Hematopoietic multipotent progenitor cell treated with erythropoietin and hydrocortisone succinate and interleukin-3 and kit ligand, for 4 days (in vitro differentiated cells): ENCODE data around the gene LPAR5.
"Not testable (repeated sequence)": the region's sequence is repeated elsewhere in the genome, so short reads cannot be mapped to it uniquely, and the experiment has no call there.

Experiments used
- DNase-seq: peaks from one replicate; pipeline ENCODE4 v3.0.0-alpha.2; 2015

The LPAR5 gene

DNA sequence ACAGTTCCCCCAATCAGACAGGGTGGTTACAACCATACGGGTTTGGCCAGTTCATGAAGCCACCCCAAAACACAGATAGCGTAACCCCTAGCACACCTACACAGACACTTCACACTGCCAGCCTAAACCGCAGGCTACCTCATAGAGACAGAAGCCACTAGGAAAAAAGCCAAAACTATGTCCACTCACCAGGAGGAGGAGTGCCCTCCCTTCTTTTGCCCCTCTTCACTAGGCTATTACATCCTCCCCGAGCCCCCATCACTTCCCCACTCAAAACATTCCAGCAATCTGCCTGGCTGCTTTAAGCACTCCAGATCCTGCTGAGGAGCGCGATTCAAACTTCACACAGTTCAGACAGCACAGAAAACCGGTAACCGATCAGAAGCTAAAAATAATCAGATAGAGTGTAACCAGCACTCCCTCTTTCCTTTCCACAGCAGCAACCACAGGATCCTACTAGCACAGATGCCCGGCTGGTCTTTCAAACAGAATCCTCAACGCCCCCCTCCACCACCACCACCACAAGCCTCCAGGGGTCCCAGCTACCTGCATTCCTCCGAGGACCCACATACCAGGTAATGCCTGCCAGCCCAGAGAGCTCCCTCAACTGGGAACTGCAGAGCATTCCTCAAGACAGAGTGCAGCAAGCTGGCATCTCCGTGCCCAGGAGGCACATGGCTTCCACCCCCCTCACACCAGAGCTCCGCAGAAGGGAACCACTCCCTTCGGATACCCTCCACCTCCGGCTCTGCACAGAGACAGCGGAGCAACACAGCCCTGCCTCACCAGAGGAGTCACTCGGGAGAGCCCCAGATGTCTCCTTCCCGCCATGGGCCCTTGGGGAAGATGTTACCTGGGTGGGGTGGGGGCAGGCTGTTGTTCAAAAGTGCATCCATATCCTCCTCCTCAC is 30.1 kb downstream of the LPAR5 start:
- DNase-seq: peak; percentile 68

DNA sequence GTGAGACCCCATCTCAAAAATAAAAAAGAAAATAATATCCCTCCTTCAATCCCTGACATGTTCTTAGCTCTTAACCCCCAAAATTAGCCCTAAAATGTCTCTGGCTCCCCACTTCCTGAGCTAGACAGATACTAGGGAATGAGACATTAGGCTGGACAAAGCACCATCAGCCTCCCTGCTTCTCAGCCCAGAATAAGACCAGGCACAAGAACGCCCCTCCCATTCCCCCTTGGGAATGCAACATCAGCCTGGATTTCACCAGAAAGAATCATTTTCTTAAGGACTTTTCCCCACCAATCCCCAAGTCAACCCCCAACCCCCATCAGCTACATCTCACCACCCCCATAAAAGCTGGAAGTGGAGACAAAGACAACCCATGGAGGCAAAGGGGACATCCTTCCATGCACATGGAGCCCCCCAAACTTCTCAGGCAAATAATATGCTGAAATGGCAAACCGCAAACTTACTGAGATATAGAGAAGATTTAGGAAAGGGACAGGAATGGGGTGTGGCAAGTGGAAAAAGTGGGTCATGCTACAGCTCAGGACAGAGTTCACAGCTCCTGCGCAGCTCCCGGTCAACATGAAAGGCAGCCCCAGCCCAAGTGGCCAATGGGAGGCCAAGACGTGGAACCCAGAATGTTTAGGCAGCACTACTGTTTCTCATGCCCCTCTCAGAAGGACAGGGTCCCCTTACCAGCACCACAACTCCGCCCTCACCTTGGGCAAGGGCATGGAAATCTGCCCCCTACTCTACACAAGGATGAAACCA is 31.3 kb downstream of the LPAR5 start:
- no peak for DNase-seq

DNA sequence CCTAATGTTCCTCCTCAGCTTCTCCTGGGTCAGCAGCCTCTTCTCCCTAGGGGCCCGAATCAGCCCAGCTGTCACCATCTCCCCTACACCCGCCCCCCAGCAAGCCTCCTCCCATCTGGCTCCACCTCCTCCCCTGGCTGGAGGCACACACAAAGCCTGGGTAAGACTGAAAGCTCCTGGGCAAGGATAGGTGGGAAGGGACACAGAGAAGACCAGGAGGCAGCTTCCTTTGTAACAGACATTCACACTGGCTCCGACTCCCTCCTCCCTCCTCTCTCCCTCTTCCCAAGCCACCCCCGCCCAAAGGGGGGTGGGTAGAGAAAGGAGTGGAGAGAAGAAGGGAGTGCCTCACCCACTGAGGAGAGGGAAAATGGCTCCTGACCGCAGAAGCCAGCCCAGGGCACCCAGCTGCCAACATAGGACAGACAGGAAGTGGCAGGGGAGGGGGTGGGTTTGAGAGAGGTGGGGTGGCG is 32.6 kb downstream of the LPAR5 start:
- peak; percentile 67 for DNase-seq

DNA sequence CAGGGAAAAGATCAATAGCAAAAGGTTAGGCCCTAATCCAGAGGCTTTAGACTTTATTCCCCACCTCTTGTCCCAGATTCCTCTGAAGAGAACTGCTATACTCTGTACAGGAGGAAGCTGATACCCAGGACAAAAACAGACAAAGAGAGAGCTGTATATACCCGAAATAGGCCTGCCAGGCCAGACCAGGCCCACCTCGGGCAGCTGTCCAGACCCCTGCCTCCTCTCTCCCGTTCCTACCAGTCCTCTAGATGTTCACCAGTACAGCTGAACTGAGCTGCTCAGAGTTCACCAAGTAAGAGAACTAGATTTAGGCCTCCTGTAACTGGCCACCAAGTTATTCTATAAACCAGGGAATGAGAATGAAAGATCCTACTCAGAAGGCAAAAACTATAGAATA is 33.2 kb downstream of the LPAR5 start:
- DNase-seq: no peak

DNA sequence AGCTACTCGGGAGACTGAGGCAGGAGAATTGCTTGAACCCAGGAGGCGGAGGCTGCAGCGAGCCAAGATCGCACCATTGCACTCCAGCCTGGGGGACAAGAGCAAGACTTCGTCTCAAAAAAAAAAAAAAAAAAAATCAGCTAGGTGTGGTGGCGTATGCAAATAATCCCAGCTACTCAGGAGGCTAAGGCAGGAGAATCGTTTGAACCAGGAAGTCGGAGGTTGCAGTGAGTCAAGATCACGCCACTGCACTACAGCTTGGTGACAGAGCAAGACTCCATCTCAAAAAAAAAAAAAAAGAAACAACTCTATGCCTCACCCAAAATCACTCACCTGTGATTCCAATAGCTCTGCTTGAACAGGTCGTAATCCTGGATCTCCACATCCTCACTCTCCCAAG is 40.1 kb downstream of the LPAR5 start:
- not testable (repeated sequence) for DNase-seq

DNA sequence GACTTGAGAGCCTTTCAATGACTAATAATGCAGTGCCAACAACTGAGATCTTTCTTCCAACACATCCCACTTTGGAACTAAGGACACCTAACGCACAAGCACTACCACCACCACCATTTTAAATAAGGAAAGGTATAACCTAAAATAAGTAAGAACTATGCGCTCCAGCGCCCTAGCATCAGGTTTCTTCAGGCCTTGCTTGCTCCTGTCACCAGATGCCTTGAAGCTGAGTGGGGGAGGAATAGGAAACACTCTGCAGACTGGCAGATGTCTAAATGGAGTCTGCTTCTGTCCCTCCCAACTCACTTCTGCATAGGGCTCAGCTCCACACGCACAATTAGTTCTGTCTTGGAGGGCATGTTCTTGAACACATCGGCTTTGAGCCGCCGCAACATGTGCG is 43.7 kb downstream of the LPAR5 start:
- no peak for DNase-seq

DNA sequence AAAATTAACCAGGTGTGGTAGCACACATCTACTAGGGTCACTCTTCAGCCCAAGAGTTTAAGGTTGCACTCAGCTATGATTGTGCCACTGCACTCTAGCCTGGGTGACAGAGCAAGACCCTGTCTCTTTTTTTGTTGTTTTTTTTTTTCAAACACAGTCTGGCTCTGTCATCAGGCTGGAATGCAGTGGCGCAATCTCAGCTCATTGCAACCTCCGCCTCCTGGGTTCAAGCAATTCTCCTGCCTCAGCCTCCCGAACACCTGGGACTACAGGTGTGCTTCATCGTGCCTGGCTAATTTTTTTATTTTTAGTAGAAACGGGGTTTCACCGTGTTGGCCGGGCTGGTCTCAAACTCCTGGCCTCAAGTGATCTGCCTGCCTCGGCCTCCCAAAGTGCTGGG is 49.2 kb downstream of the LPAR5 start:
- not testable (repeated sequence) for DNase-seq

DNA sequence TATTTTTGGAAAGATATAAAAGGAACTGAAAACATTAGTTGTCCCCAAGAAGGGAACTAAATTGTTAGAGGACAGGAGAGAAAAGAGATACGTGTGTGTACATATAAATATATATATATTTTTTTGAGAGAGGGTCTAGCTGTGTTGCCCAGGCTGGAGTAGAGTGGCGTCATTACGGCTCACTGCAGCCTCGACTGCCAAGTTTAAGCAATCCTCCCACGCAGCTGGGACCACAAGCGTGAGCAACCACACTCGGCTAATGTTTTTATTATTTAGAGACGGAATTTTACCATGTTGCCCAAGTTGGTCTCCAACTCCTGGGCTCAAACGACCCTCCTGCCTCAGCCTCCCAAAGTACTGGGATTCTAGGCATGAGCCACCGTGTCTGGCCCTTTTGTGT is 51.5 kb downstream of the LPAR5 start:
- no peak for DNase-seq

DNA sequence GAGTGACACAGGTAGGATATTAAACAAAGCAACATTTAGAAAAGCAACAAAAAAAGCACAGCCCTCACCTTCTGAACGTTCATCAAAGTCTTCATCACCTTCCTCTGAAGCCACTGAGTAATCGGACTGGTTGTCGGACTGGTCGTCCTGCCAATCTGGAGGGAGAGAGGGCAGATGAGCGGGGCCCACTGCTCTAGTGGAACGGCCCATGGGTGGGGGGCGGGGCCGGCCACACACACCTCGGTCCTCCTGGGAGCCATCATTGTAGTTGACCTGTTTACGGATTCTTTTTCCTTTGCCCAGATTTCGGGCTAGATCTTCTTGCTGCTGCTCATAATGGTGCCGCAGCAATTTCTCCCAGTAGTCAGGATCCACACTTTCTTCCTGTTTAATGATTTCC is 52.8 kb downstream of the LPAR5 start:
- DNase-seq: no peak

DNA sequence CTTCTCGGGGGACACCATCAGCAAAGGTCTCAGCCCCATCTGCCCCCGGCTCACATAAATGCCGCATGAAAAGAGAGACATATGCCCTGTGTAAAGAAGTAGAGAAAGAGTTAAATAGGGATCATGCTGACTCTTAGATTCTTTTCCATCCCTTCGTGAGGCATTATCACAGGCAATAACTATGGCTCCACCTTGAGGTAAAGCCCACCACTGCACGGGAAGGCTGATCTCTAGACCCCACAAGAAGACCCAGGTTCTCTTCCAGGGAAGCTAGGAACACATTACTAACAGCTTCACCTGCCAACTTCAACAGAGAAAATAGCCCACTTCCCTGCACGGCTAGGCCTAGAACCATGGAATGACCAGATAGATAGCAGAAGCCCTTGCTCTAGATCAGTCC is 53.6 kb downstream of the LPAR5 start:
- DNase-seq: peak; percentile 39

DNA sequence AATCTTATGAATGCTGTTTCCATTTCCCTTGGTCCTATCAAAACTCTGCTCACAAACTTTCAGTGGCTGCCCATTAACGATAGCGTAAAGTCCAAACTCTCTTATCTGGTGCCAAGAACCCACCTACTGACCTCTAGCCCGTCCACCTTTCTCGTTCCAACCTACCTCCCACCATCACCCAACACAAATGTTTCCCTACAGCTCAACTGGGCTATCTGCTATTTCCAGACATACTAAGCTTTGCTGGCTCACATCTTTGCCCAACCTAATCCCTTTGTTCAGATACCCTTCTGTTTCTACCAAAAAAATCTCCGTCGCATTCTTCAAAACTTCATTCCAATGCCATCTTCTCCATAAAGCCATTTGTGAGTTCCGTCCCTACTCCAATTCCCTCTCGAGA is 60.1 kb downstream of the LPAR5 start:
- no peak for DNase-seq

DNA sequence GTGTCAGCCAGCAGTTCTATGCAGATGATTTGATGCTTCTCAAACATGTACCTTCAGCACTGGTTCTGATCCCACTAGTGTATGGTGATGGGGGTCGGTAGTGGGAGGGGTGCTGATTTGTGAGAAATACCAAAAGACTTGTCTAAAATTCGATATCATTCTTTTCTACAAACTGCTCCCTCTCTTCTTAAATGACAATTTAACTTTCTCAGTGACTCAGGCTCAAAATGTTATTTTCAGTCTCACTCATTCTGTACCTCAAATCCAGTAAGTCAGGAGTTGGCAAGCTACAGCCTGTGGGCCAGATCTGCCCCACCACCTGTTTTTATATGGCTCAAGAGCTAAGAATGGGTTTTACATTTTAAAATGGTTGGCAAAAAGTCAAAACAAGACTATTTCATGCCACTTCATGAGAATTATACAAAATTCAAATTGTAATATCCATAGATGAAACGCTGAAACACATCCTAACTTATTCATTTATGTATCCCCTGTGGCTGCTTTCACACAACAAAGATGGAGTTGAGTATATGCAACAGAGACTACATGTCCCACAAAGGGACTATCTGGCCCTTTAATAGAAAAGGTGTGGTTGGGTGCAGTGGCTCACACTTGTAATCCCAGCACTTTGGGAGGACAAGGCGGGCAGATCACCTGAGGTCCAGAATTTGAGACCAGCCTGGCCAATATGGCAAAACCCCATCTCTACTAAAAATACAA is 61.0 kb downstream of the LPAR5 start:
- no peak for DNase-seq

DNA sequence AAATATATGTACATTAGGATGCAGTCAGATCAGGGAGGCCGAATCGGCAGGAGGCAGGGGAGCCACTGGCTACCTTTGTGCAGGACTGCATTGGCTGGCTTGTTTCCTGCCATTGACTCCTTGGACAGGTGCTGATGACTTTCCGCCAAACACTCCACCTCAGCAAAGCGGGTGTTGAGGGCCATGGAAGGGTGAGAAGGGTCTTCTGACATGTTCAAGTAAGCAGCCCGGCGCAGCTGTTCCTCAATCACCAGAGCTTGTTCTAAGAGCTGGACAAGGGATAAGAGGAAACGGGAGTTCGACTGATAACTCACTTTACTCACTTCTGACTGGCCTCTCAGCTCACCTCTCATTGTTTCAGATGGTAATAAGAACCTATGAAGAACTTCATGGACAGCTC is 62.8 kb downstream of the LPAR5 start:
- no peak for DNase-seq

DNA sequence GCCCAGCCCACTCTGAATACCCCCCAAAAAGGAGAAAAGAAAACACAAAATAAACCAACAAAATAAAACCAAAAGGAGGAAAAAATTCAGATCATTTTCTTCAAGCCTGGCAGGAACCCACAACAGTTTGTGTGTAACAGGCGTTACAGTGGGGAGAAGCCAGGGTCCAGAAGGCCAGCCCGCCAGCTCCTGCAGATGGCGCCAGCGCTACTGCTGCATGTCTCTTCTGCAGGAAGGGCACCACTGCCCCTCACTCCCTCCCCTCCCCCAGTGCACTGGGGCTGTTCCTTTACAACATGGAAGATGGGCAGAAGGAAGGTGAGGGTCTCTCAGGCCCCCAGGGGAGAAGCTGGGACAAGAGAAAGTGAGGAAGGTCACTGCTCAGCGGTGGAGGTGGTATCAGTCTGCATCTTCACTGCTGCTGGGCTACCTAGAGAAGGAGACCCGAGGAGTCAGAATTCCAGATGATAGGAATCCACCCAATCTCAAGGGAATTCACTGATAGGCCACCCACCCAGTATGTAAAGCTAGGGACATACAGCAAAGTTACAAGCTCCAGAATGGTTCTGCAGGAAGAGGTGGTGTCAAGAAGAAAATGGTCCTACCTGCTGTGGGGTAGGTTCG is 65.4 kb downstream of the LPAR5 start:
- peak; percentile 82 for DNase-seq

DNA sequence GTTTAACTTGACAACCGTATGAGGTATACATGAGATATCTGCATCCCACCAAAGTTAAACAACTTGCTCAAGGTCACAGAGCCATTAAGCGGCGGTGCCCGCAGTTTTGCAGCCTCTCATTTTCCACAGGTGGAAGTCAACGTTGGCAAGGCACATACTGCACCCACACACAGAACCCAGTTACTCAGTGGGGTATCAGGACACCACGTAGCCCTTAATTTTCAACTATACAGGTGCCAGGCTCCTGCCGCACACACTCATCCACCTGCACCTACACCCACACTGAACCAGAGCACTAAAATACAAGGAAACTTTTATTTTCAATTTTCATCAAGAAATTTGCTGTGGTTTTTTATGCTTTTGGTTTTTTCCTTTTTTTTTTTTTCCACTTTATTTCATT is 66.0 kb downstream of the LPAR5 start:
- no peak for DNase-seq

DNA sequence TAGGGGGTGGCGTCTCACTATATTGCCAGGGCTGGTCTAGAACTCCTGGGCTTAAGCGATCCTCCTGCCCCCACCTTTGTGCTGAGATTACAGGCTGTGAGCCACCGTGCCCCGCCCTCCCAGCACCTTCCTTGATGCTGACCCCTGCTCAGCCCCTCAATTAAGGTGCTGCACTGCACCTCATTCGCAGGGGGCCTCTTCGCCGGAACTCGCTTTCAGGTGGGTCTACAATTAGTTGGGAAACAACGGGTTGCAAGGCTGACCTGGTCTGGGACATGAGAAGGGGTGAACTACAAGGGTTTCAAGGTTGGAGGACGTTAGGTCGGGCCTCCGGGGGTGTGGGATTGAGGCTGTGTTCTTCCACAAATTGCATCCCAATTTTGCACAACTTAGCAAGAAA is 66.4 kb downstream of the LPAR5 start:
- no peak for DNase-seq
